Putamen (tissue), 1 donor: ENCODE results near the gene TMEM185B.
"Not testable (repeated sequence)": the region's sequence is repeated elsewhere in the genome, so short reads cannot be mapped to it uniquely, and the experiment has no call there.

Source experiments
- DNase-seq: peaks from one replicate; pipeline ENCODE4 v3.0.0-alpha.2; 2016; ENCODE audit warnings: low spot score

The TMEM185B gene

DNA sequence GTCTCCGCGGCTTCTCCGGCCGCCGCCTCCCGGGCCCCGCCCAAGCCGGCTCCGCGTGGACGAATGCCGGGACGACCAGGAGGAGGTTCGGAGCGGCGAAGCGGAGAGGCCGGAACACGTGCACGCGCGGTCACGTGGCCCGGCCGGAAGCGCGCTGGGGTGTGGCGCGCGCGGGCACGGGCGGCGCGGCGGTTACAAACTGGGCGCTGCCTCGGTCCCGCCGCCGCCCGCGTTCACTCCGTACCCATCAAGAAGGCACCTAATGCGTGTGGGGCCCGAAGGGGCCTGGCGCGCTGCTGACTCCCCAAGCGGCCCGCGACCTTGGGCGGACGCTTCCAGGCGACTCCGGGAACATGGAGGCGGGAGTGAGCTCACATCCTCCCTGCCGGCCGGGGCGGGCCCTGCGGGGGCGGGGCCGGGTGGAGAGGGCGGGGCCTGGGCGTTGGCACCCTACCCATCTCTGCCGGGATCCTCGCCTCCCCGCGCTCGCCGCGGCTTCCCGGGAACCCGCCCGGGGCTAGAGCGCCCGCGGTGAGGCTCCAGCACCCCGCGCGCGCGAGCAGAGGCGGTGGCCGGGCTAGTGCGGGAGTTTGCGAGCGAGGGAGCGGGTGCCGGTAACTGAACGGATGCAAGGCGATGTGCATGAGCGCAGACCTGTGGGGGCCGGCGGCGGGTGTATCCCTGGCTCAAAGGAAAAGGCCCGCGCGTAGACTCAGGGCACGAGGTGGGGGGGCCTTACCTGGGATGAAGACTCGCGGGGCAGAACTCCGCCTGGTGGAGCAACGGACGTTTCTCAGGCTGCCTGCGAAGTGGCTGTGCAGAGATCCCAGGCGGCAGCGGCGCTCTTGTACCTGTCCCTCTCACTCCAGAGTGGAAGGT is at the start of gene TMEM185B:
Gene TMEM185B, minus strand, starts transcription at position 367 of the 879 bp plus-strand sequence. CDS start 424 bp downstream, outside the sequence.
- peak; percentile 88 for DNase-seq

DNA sequence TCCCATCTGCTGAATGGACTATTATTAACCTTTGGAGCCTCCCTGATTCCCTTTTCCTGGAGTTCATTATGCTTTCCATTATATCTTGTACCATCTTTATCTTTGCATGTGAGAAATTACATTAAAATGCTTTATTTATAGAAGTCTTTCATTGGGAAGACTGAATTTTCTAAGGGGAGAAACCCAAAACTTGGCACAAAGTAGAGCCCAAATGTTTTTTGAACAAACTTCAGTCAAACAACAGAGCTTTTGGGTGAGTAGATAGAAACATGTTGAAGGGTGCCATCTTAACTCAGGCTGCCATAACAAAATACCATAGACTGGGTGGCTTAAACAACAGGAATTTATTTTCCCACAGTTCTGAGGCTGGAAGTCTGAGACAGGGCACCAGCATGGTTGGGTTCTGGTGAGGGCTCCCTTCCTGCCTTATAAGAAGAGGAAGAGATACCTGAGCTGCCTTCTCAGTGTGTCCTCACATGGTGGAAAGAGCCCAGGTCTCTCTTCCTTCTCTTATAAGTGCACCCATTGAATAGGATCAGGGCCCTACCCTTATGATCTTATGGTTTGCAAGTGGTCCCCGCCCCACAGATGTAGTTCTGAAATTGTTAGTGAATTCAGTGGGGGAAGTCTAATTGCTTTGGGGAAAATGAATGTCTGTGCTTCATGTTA is 48.6 kb upstream of the TMEM185B start:
- no peak for DNase-seq

DNA sequence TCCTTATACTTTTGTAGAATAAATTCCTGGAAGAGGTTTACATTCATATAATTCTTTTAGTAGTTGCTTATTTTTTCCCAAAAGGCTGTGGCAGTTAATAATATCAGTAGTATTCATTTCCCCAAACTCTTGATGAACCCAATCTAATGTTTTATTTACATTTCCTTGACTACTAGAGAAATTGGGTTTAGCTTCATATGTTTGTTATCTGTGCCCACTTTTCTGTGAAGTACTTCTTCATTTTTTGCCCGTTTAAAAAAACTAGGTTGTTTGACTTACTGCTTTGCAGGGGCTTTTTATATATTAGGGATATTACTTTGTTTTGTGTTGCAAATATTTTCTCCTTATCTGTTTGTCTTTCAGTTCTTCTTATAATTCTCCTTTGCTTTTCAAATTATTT is 46.6 kb upstream of the TMEM185B start:
- no peak for DNase-seq

- no peak for DNase-seq
Measured at GRCh38 chr2:120269076-120269744, 46.0 kb upstream of the TMEM185B start.

DNA sequence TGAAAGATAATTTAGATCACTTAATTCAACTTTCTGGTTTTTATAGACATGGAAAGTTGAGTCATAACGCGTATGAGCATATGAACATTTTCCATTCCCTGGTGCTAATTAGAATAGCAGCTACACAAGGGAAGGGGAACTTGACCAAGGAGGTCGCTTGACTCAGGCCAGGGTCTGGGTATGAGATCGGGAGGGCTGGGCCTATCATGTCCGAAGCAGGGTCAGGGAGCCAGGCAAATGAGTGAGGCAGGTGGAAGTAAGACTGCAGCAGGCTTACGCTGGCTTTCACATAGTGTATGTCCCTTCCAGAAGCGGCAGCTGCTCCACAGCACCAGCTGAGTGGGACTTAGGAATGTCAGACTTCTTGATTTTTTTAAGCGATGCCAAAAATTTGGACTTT is 44.1 kb upstream of the TMEM185B start:
- no peak for DNase-seq

DNA sequence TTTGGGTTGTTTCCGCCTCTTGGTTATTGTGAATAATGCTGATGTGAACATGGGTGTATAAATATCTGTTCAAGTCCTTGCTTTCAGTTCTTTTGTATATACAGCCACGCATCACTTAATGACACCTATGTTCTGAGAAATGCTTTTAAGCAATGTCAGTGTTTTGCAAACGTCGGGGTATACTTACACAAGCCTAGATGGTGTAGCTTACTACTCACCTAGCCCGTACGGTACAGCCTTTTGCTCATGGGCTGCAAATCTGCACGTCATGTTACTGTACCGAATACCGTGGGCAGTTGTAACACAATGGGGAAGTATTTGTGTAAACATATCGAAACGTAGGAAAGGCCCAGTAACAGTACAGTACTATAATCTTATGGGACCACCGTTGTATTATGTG is 41.8 kb upstream of the TMEM185B start:
- no peak for DNase-seq

DNA sequence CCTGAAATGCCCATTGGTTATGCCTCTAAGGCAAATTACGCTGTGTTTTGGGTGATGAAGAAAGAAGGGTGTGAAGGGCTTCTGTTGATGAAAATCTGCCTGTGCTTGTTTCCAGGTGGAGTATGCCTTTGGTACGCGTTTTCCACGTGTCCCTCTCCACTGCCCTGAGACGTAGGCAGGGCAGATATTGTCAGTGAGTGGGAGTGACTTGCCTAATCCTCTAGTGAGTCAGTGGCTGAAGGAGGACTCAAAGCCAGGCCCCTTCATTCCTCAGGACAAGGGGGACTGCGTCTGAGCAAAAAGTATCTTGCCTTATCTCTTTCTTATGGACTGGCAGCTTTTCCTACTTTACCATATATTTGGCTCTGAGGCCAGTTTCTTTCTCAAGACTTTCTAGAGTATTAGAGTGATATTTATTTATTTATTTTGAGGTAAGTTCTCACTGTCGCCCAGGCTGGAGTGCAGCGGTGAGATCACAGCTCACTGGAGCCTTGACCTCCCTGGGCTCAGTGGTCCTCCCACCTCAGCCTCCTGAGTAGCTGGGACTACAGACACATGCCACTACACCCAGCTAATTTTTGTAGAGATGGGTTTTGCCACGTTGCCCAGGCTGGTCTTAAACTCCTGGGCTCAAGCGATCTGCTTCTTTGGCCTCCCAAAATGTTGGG is 39.7 kb upstream of the TMEM185B start:
- no peak for DNase-seq

DNA sequence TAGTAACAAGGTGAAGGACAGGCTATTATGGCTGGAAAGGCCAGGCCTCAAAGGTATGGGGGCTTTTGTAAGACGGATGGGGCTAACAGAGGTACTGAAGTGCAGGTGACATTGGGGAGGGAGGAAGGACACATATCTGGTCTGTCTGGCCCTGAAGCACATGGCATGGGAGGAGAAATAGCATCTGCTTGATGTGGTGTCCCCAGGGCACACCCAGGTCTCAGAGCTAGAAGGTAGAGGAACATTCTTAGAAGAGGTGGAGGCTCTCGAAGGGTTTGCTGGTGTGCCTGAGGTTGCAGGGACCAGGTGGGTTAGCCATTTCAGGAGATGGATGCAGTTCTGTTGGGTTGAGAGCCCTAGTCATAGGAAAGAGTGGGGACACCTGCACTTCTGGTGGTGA is 39.0 kb upstream of the TMEM185B start:
- DNase-seq = no peak

DNA sequence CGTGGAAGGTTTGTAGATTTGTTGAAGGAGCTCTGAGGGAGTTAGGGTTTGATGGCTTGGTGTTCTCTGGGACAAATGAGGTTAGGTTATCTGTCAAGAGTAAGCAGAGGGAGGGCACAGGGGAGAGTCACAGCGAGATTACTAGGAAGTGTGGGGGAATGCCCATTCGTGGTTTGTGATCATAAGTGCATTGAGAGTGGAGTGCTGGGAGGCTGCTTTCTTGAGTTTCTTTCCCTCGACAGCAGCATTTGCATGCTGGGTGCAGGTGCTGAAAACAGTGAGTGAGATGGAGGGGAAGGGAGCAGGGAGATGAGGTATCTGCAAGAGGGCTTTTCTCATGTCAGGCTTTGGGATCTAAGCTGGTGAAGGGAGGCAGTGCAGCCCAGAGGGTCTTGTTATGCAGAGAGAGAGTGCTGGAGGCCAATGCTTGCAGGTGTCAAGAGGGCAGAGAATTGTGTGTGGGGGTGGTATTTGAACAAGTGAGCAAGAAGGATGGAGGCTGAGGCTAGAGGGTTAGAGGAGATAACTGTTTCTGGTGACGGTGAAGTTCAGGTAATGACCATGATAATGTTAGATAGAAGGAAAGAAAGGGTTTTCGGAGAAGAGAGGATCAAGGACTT is 38.3 kb upstream of the TMEM185B start:
- DNase-seq = no peak

DNA sequence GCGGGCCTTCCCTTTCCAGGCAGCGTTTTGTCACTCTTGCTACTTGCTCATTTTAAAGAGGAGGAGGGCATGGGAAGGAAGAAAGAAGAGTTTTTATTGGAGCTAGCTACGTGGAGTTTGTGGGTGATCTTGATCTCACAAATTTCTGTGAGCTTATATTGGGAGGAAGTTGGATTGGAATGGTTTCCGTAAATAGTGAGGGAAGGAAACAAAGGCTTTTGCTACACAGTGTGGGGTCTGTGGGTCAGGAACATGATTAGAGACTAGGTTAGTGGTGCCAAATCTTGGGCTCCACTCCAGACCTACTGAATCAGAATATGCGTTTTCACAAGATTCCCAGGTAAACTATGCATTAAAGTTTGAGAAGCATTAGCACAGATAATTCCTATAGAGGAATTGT is 37.5 kb upstream of the TMEM185B start:
- DNase-seq = no peak

- DNase-seq = not testable (repeated sequence)
Measured at GRCh38 chr2:120259939-120260338, 36.7 kb upstream of the TMEM185B start.

GRCh38 chr2:120258196-120258595 is 35.0 kb upstream of the TMEM185B start:
- DNase-seq = no peak

DNA sequence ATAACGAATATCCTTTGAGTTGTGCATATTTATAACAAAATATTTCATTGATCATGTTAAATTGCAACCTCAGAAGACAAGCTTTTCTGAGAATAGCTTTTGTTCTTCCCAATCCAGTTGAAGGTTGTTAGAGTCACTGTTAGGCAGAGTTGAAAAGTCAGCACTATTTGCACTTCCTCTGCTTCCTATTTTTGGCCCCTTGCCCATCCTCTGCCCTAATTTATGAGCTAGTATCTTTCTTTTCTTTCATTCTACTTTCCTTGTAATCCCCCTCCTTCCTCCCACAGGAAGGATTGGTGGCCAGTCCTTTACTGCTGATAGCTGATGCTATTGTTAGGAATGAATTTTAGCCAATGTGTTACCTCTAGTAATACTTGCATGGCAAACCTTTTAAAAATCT is 34.3 kb upstream of the TMEM185B start:
- no peak for DNase-seq

DNA sequence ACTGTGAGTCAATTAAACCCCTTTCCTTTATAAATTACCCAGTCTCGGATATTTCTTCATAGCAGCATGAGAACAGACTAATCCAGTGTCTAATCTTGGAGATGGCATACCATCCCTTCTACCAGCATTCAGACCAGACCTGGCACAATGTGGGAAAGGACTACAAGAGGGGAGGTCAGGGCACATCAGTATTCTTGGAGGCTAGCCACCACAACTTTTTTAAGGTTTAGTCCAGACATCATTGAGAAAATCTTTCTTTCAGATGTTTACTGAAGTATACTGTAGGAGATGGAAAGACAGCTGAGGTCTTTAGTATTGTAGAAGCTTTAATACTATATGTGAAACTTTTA is 33.4 kb upstream of the TMEM185B start:
- DNase-seq = no peak

- DNase-seq = no peak
Measured at GRCh38 chr2:120255986-120256650, 32.9 kb upstream of the TMEM185B start.

DNA sequence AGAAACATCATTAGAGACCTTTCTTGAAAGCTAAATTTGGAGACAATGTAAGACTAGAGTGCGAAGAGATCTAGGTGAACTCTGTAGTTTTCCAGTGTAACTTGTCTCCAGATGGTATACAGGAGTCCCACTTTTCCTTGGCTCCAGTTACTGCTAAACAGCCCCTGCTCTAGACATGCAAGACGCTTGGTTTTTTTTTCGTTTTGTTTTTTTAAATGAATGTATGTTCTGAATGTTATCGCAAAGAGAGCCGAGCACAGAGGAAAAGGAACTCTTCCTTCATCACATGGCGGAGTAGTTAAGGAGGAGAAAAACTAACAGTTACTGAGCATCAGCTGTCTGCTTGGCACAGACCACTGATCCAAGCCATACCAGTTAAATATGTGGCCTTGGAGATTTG is 31.9 kb upstream of the TMEM185B start:
- DNase-seq = no peak

GRCh38 chr2:120254178-120254577 is 31.0 kb upstream of the TMEM185B start:
- no peak for DNase-seq

GRCh38 chr2:120253021-120253882 is 30.1 kb upstream of the TMEM185B start:
- peak; percentile 74 for DNase-seq

- DNase-seq = peak; percentile 98
Measured at GRCh38 chr2:120252225-120253020, 29.2 kb upstream of the TMEM185B start, which contains the start of gene RALB. TSS of gene RALB (plus strand) at chr2:120252852. CDS start at chr2:120278665, 25,813 bp downstream.

DNA sequence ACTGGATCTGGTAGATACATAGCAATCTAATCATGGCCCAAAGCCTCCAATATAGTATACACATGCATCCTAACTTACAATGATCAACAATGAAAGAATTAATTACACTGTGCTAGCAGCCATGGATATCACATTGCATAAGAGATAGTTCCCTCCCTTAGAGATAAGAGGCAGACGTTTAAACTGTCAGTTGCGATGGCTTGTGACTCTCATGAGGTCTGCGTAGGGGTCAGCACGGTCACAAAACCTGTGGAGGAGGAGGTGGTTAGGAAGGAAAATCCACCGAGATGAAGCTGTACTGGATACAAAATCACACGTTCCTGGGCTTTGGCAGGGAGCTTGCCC is 28.7 kb upstream of the TMEM185B start:
- DNase-seq = no peak
